ENCODE results near the gene MAP3K13.

MAP3K13 gene

GRCh38 chr3:185424435-185424834 lies 61.5 kb downstream of the MAP3K13 start:
- H3K9ac ChIP-seq, result no peak overlapping the region
- H3K4me3 ChIP-seq (ENCODE audit: low read depth, low read length), result no peak overlapping the region
- no peaks in the 10 kb centered on the region for H3K9me3 ChIP-seq (ENCODE audit: control insufficient read depth, low read length)
- H3K36me3 ChIP-seq (ENCODE audit: control insufficient read depth, insufficient read depth, low read length), result no peaks in the 10 kb centered on the region
- H3K27ac ChIP-seq, result no peak overlapping the region
- H3K4me2 ChIP-seq (ENCODE audit: low read length), result no peak overlapping the region
- peaks cover 10% of the 10 kb centered on the region for H3K79me2 ChIP-seq
- no peak overlapping the region for H2AFZ ChIP-seq
- no peak for TF ChIP-seq CTCF (IDR thresholded peaks at IDR 0.05)
- peaks cover 3% of the 10 kb centered on the region for H3K4me1 ChIP-seq
- H3K27me3 ChIP-seq (ENCODE audit: control insufficient read depth, insufficient read depth, low read length), result no peaks in the 10 kb centered on the region

- Histone ChIP-seq H3K27me3 (ENCODE audit: control insufficient read depth, insufficient read depth, low read length) (no peaks in the 10 kb centered on the region), H3K27ac (no peak overlapping the region), H2AFZ (no peak overlapping the region), H3K36me3 (ENCODE audit: control insufficient read depth, insufficient read depth, low read length) (no peaks in the 10 kb centered on the region), H3K4me2 (ENCODE audit: low read length) (no peak overlapping the region), H3K4me1 (no peaks in the 10 kb centered on the region), H3K79me2 (no peaks in the 10 kb centered on the region), H3K9ac (no peak overlapping the region), H3K9me3 (ENCODE audit: control insufficient read depth, low read length) (no peaks in the 10 kb centered on the region), H3K4me3 (ENCODE audit: low read depth, low read length) (no peak overlapping the region)
- TF ChIP-seq CTCF (IDR thresholded peaks at IDR 0.05), result no peak
These were observed 67.4 kb downstream of the MAP3K13 start for GRCh38 chr3:185430375-185430774.

GRCh38 chr3:185439745-185440466 lies 77.0 kb downstream of the MAP3K13 start:
- H2AFZ ChIP-seq, result no peak overlapping the region
- no peaks in the 10 kb centered on the region for H3K27me3 ChIP-seq (ENCODE audit: control insufficient read depth, insufficient read depth, low read length)
- H3K4me3 ChIP-seq (ENCODE audit: low read depth, low read length), result no peak overlapping the region
- no peaks in the 10 kb centered on the region for H3K79me2 ChIP-seq
- H3K9me3 ChIP-seq (ENCODE audit: control insufficient read depth, low read length), result no peaks in the 10 kb centered on the region
- no peak overlapping the region for H3K9ac ChIP-seq
- H3K4me2 ChIP-seq (ENCODE audit: low read length), result no peak overlapping the region
- H3K36me3 ChIP-seq (ENCODE audit: control insufficient read depth, insufficient read depth, low read length), result no peaks in the 10 kb centered on the region
- H3K27ac ChIP-seq, result no peak overlapping the region
- no peak for TF ChIP-seq CTCF (IDR thresholded peaks at IDR 0.05)
- no peaks in the 10 kb centered on the region for H3K4me1 ChIP-seq

GRCh38 chr3:185442031-185442430 lies 79.1 kb downstream of the MAP3K13 start:
- Histone ChIP-seq H2AFZ (no peak overlapping the region), H3K4me2 (ENCODE audit: low read length) (no peak overlapping the region), H3K27ac (no peak overlapping the region), H3K9me3 (ENCODE audit: control insufficient read depth, low read length) (no peaks in the 10 kb centered on the region), H3K4me1 (no peaks in the 10 kb centered on the region), H3K4me3 (ENCODE audit: low read depth, low read length) (no peak overlapping the region), H3K27me3 (ENCODE audit: control insufficient read depth, insufficient read depth, low read length) (no peaks in the 10 kb centered on the region), H3K36me3 (ENCODE audit: control insufficient read depth, insufficient read depth, low read length) (no peaks in the 10 kb centered on the region), H3K79me2 (no peaks in the 10 kb centered on the region), H3K9ac (no peak overlapping the region)
- no peak for TF ChIP-seq CTCF (IDR thresholded peaks at IDR 0.05)

GRCh38 chr3:185444329-185444728 lies 81.4 kb downstream of the MAP3K13 start:
- no peaks in the 10 kb centered on the region for H3K9me3 ChIP-seq (ENCODE audit: control insufficient read depth, low read length)
- H3K4me3 ChIP-seq (ENCODE audit: low read depth, low read length), result no peak overlapping the region
- TF ChIP-seq CTCF (IDR thresholded peaks at IDR 0.05), result no peak
- H3K4me1 ChIP-seq, result no peaks in the 10 kb centered on the region
- H3K79me2 ChIP-seq, result no peaks in the 10 kb centered on the region
- H2AFZ ChIP-seq, result no peak overlapping the region
- no peak overlapping the region for H3K27ac ChIP-seq
- H3K9ac ChIP-seq, result no peak overlapping the region
- H3K4me2 ChIP-seq (ENCODE audit: low read length), result no peak overlapping the region
- no peaks in the 10 kb centered on the region for H3K27me3 ChIP-seq (ENCODE audit: control insufficient read depth, insufficient read depth, low read length)
- no peaks in the 10 kb centered on the region for H3K36me3 ChIP-seq (ENCODE audit: control insufficient read depth, insufficient read depth, low read length)

Measured in parathyroid adenoma (tissue), 2 donors.